ENCODE measurements around the gene C4orf50.

- TF ChIP-seq EZH2 (IDR thresholded peaks at IDR 0.05; ENCODE audit: borderline replicate concordance, low read depth, low read length, severe bottlenecking) (no peak), CTCF (IDR thresholded peaks at IDR 0.05; ENCODE audit: borderline replicate concordance, extremely low read depth, low read length, poor library complexity, severe bottlenecking) (no peak)
These were observed 46.9 kb upstream of the C4orf50 start for GRCh38 chr4:6065166-6065565.

Data from DND-41 (cell line).